Measurements from ENCODE around the gene CDIPT.

DNA sequence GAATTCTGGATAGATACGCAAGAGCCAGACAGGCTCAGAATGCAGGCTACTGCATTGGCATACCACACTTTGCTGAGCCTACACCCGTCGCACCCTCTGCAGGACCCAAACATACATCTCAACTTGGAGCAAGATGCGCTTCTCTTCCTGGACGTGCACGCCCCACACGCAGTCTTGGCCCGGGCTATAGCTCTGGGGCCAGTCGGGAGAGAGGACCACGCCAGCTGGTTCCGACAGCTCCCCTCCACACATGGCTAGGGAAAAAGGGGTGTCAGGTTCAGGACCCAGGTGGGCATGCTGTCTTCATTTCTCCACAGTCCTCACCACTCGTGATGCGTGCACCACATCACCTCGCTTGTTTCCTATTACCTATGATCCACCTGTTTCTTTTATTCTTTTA is 15.1 kb upstream of the CDIPT start:
- TF ChIP-seq, protein P1, sequence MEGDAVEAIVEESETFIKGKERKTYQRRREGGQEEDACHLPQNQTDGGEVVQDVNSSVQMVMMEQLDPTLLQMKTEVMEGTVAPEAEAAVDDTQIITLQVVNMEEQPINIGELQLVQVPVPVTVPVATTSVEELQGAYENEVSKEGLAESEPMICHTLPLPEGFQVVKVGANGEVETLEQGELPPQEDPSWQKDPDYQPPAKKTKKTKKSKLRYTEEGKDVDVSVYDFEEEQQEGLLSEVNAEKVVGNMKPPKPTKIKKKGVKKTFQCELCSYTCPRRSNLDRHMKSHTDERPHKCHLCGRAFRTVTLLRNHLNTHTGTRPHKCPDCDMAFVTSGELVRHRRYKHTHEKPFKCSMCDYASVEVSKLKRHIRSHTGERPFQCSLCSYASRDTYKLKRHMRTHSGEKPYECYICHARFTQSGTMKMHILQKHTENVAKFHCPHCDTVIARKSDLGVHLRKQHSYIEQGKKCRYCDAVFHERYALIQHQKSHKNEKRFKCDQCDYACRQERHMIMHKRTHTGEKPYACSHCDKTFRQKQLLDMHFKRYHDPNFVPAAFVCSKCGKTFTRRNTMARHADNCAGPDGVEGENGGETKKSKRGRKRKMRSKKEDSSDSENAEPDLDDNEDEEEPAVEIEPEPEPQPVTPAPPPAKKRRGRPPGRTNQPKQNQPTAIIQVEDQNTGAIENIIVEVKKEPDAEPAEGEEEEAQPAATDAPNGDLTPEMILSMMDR (conservative IDR thresholded peaks at IDR 0.05; ENCODE audit: low read depth, low read length) = no peak
- TF ChIP-seq EZH2 (IDR thresholded peaks at IDR 0.05; ENCODE audit: low read length, unreplicated experiment) = no peak
- no peak for TF ChIP-seq EZH2phosphoT487 (IDR thresholded peaks at IDR 0.05; ENCODE audit: borderline replicate concordance, low read length)
